HEK293 (cell line): Measurements from ENCODE around the gene HOXA10.

ENCODE experiments used
- ATF2 ChIP-seq: fragments of 450-650 bp; formaldehyde crosslinking; IDR thresholded peaks from 2 replicates; pipeline ENCODE4 v1.5.1; 2016; ENCODE audit warnings: missing biosample characterization, missing genetic modification characterization, low read depth
- CTCF ChIP-seq: fragments of 450-650 bp; formaldehyde crosslinking; IDR thresholded peaks from 2 replicates; pipeline ENCODE4 v1.5.1; 2016; ENCODE audit warnings: missing biosample characterization, missing genetic modification characterization
- GLIS1 ChIP-seq: fragments of 450-650 bp; formaldehyde crosslinking; IDR thresholded peaks from 2 replicates; pipeline ENCODE4 v1.5.1; 2016; ENCODE audit warnings: missing biosample characterization, missing genetic modification characterization
- REST ChIP-seq: fragments of 450-650 bp; formaldehyde crosslinking; IDR thresholded peaks from 2 replicates; pipeline ENCODE4 v1.5.1; 2016; ENCODE audit warnings: missing biosample characterization, missing genetic modification characterization
- YY1 ChIP-seq: fragments of 450-650 bp; formaldehyde crosslinking; IDR thresholded peaks from 2 replicates; pipeline ENCODE4 v1.5.1; 2018; ENCODE audit warnings: missing biosample characterization, missing genetic modification characterization
- ZEB2 ChIP-seq: fragments of 450-650 bp; formaldehyde crosslinking; IDR thresholded peaks from 2 replicates; pipeline ENCODE4 v1.5.1; 2016; ENCODE audit warnings: missing biosample characterization, missing genetic modification characterization
- ZNF138 ChIP-seq: fragments of 450-650 bp; formaldehyde crosslinking; IDR thresholded peaks from 2 replicates; pipeline ENCODE4 v1.5.1; 2016; ENCODE audit warnings: missing biosample characterization, missing genetic modification characterization, borderline replicate concordance
- ZNF785 ChIP-seq: fragments of 450-650 bp; formaldehyde crosslinking; IDR thresholded peaks from 2 replicates; pipeline ENCODE4 v1.5.1; 2016; ENCODE audit warnings: missing biosample characterization, missing genetic modification characterization

- TF ChIP-seq CTCF (tag by site-specific recombination) (no peak), ZNF138 (tag by site-specific recombination) (no peak), ATF2 (tag by site-specific recombination) (no peak), YY1 (tag by site-specific recombination) (no peak), REST (no peak), ZNF785 (tag by site-specific recombination) (no peak), GLIS1 (tag by site-specific recombination) (no peak), ZEB2 (tag by site-specific recombination) (no peak)
Observed at GRCh38 chr7:27179030-27179429, 4.9 kb upstream of the HOXA10 start.
